LNCAP (cell line): Measurements from ENCODE around the gene TMEM201.

ENCODE experiments used
- TF ChIP-seq, protein P1 (sequence below): fragments of 450-650 bp; IDR thresholded peaks from 2 replicates; pipeline ENCODE4 v1.5.1; 2017; ENCODE audit warnings: mild to moderate bottlenecking

Gene TMEM201

DNA sequence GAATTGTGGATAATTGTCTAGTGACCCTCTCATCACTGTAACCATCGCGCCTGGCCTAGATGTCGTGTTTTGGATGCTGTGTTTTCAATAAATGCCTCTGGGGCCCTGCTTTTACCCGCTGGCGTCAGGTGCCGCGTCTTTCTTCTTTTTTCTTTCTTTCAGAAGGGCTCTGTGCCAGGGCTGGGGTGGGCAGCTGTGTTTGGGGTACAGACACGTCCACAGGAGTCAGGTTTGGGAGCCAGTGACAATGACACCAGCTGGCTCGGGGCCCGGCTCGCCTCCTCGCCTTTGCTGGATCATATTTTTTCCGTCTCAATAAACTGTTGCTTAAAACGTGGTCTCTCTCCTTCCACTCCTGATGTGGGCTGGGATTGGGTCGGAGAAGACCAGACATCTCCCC, 16.1 kb downstream of the TMEM201 start:
- TF ChIP-seq, protein P1, sequence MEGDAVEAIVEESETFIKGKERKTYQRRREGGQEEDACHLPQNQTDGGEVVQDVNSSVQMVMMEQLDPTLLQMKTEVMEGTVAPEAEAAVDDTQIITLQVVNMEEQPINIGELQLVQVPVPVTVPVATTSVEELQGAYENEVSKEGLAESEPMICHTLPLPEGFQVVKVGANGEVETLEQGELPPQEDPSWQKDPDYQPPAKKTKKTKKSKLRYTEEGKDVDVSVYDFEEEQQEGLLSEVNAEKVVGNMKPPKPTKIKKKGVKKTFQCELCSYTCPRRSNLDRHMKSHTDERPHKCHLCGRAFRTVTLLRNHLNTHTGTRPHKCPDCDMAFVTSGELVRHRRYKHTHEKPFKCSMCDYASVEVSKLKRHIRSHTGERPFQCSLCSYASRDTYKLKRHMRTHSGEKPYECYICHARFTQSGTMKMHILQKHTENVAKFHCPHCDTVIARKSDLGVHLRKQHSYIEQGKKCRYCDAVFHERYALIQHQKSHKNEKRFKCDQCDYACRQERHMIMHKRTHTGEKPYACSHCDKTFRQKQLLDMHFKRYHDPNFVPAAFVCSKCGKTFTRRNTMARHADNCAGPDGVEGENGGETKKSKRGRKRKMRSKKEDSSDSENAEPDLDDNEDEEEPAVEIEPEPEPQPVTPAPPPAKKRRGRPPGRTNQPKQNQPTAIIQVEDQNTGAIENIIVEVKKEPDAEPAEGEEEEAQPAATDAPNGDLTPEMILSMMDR, result no peak

DNA sequence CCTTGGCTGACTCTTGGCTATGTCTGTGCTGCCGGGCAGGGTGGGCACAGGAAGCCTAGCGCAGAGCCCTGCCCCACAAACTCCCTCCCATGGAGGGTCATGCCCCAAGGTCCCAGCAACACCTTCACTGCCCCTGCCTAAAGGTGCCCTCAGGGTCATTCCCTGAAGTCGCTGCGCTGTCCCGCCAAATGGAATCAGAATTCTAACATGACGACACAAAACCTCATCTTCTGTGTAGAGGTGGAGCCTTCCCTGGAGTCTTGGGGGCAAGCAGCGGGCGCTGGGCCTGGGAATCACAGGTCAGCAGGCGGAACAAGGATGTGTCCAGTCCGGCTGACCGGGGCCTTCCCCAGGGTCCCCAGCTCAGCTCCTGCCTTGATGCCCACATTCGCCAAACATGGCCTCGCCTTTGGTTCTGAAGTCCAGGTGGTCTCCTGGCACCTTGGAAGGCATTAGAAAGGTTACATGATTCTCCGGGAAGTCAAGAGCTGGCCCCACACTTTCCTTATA, 17.3 kb downstream of the TMEM201 start:
- TF ChIP-seq, protein P1, result no peak

DNA sequence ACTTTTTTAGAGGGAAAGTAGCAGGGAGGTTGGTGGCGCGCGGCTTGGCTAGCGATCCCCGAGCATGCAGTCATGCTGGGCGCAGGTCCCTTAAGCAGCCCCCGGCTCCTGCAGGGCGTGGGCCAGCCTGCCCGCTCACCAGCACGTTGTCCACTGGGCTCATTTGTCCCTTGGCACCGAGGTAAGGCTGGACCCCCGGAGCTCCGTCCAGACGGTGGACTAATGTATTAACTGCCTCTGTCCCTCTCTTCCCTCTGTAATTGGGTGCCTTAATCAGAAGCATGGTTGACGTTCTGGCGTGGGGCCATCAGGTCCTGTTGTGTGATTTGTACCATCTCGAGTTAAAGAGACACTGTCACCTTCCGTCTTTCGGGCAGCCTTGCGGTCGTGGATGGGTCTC, 17.7 kb downstream of the TMEM201 start:
- TF ChIP-seq, protein P1, result no peak

DNA sequence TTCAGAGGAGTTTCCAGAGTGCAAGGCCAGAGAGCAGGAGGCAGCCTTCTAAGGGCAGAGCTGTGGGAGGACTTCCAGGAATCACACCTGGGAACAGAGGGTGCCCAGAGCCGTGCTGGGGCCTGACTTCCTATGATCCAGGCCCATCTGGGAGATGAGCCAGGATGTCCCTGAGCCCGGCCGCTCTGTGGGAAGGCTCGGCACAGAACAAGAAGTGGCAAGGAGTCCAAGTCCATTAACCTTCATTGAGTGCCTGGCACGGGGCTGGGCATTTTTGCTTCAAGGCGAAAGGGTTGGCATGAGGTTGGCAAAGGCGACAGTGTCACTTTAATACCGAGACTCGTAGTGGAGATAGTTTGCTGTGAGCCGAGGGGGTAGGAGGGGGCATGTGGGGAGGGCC, 18.2 kb downstream of the TMEM201 start:
- TF ChIP-seq, protein P1, result no peak

DNA sequence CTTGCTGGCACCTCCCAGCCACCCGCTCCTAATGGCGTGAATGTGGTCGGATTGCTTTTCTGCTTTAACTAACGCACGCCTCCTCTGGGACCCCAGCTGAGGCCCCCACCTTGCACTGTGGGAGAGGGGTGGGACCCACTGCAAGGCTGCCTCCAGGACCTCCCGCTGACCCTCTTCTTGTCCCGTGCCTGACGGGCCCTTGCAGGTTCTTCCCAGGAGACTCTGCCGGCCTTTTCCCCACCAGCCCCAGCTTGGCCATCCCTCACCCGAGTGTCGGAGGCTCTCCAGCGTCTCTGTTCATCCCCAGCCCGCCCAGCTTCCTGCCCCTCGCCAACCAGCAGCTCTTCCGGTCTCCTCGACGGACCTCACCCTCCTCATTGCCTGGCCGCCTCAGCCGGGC, 18.6 kb downstream of the TMEM201 start:
- TF ChIP-seq, protein P1, result no peak

DNA sequence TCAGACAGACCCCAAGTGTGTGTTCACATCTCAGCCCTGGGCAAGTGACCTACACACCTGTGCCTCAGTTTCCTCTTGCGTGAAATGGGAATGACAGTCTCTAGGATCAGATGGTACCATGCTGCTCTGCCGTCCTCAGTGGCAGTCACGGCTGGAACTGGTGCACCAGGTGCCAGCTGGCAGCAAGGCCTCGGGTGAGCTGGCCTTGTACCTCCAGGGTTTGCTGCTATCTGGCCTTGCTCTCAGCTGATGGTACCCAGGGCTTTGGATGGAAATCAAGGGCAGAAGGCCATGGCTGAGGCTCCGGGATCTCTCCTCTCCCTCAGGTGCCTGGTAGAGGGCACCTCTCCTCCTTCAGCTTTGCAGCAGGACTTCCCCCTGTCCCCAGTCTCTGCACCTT, 21.3 kb downstream of the TMEM201 start:
- TF ChIP-seq, protein P1, result no peak

DNA sequence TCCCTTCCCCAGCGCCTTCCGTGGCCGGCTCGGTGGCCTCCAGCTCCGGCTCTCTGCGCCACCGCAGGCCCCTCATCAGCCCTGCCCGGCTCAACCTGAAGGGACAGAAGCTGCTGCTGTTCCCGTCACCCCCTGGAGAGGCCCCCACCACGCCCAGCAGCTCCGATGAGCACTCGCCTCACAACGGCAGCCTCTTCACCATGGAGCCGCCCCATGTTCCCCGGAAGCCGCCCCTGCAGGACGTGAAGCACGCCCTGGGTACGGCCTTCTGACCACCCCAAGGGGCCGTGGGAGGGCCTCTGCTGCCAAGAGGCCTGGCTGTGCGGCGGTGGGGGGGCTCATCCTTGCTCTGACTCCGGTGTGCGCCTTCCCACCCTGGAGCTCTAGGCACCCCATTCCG, 21.8 kb downstream of the TMEM201 start:
- TF ChIP-seq, protein P1, result no peak

DNA sequence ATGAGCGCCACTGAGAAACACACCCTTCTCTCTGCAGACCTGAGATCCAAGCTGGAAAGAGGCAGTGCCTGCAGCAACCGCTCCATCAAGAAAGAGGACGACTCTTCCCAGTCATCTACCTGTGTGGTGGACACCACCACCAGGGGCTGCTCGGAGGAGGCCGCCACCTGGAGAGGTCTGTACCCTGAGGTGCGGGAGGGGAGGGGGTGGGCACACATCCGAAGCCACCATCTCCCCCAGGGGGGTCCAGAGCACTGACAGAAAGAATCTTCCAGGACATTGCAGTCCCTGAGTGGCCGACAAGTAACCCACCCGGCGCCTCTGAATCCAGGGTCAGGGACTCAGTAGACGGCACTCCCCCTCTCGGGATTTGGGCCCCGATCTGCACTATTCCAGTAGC, 23.0 kb downstream of the TMEM201 start:
- TF ChIP-seq, protein P1, result no peak
